ENCODE data around the gene LAMA3. TPM values are rescaled to one million over a fixed set of nuclear protein-coding genes. Genes with fewer than 3 reads are reported as not detected.

LAMA3 gene
- polyA plus RNA-seq, 1 donor from 2014 or later: 3.4 TPM

GRCh38 chr18:23945416-23946079, 256.3 kb downstream of the LAMA3 start:
- Histone ChIP-seq H3K27ac (ENCODE audit: low read length) (no peak overlapping the region), H3K36me3 (ENCODE audit: insufficient read depth, low read length) (no peaks in the 10 kb centered on the region), H3F3A (ENCODE audit: insufficient read depth, low read length, poor library complexity, severe bottlenecking) (no peaks in the 10 kb centered on the region), H3K9me3 (ENCODE audit: low read length) (no peaks in the 10 kb centered on the region), H3K79me2 (replicated peaks; ENCODE audit: insufficient read depth, low read length) (no peaks in the 10 kb centered on the region), H3K27me3 (ENCODE audit: insufficient read depth, low read depth, low read length) (no peaks in the 10 kb centered on the region), H2AFZ (ENCODE audit: low read depth, low read length) (no peak overlapping the region), H3K9me2 (ENCODE audit: insufficient read depth, low read length) (no peaks in the 10 kb centered on the region), H3K4me3 (ENCODE audit: low read length) (no peak overlapping the region), H3K9ac (ENCODE audit: low read length) (no peak overlapping the region), H4K20me1 (ENCODE audit: insufficient read depth) (no peaks in the 10 kb centered on the region), H3K4me2 (ENCODE audit: low read length) (no peak overlapping the region)
- TF ChIP-seq RAD21 (conservative IDR thresholded peaks at IDR 0.05) (no peak), SMC3 (conservative IDR thresholded peaks at IDR 0.05; ENCODE audit: poor library complexity) (no peak), EZH2 (IDR thresholded peaks at IDR 0.05; ENCODE audit: borderline replicate concordance, insufficient read depth, low read length, poor library complexity, severe bottlenecking) (no peak), CTCF (IDR thresholded peaks at IDR 0.05; ENCODE audit: poor library complexity, severe bottlenecking) (no peak), MXI1 (conservative IDR thresholded peaks at IDR 0.05; ENCODE audit: poor library complexity, severe bottlenecking) (no peak), TAF1 (IDR thresholded peaks at IDR 0.05; ENCODE audit: low read depth) (no peak), POLR2AphosphoS5 (IDR thresholded peaks at IDR 0.05) (no peak), EP300 (conservative IDR thresholded peaks at IDR 0.05; ENCODE audit: poor library complexity, severe bottlenecking) (no peak)
- TF ChIP-seq, protein P1, sequence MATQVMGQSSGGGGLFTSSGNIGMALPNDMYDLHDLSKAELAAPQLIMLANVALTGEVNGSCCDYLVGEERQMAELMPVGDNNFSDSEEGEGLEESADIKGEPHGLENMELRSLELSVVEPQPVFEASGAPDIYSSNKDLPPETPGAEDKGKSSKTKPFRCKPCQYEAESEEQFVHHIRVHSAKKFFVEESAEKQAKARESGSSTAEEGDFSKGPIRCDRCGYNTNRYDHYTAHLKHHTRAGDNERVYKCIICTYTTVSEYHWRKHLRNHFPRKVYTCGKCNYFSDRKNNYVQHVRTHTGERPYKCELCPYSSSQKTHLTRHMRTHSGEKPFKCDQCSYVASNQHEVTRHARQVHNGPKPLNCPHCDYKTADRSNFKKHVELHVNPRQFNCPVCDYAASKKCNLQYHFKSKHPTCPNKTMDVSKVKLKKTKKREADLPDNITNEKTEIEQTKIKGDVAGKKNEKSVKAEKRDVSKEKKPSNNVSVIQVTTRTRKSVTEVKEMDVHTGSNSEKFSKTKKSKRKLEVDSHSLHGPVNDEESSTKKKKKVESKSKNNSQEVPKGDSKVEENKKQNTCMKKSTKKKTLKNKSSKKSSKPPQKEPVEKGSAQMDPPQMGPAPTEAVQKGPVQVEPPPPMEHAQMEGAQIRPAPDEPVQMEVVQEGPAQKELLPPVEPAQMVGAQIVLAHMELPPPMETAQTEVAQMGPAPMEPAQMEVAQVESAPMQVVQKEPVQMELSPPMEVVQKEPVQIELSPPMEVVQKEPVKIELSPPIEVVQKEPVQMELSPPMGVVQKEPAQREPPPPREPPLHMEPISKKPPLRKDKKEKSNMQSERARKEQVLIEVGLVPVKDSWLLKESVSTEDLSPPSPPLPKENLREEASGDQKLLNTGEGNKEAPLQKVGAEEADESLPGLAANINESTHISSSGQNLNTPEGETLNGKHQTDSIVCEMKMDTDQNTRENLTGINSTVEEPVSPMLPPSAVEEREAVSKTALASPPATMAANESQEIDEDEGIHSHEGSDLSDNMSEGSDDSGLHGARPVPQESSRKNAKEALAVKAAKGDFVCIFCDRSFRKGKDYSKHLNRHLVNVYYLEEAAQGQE (IDR thresholded peaks at IDR 0.05; ENCODE audit: borderline replicate concordance): no peak

GRCh38 chr18:23949863-23950262, 260.6 kb downstream of the LAMA3 start:
- Histone ChIP-seq H3K36me3 (ENCODE audit: insufficient read depth, low read length) (no peaks in the 10 kb centered on the region), H3K27ac (ENCODE audit: low read length) (no peak overlapping the region), H3K79me2 (replicated peaks; ENCODE audit: insufficient read depth, low read length) (no peaks in the 10 kb centered on the region), H3K4me2 (ENCODE audit: low read length) (no peak overlapping the region), H4K20me1 (ENCODE audit: insufficient read depth) (no peaks in the 10 kb centered on the region), H3F3A (ENCODE audit: insufficient read depth, low read length, poor library complexity, severe bottlenecking) (no peaks in the 10 kb centered on the region), H3K4me3 (ENCODE audit: low read length) (no peak overlapping the region), H3K27me3 (ENCODE audit: insufficient read depth, low read depth, low read length) (no peaks in the 10 kb centered on the region), H3K9ac (ENCODE audit: low read length) (no peak overlapping the region), H3K9me2 (ENCODE audit: insufficient read depth, low read length) (no peaks in the 10 kb centered on the region), H2AFZ (ENCODE audit: low read depth, low read length) (no peak overlapping the region), H3K9me3 (ENCODE audit: low read length) (no peaks in the 10 kb centered on the region)
- TF ChIP-seq POLR2AphosphoS5 (IDR thresholded peaks at IDR 0.05) (no peak), CTCF (IDR thresholded peaks at IDR 0.05; ENCODE audit: poor library complexity, severe bottlenecking) (no peak), SMC3 (conservative IDR thresholded peaks at IDR 0.05; ENCODE audit: poor library complexity) (no peak), EP300 (conservative IDR thresholded peaks at IDR 0.05; ENCODE audit: poor library complexity, severe bottlenecking) (no peak), EZH2 (IDR thresholded peaks at IDR 0.05; ENCODE audit: borderline replicate concordance, insufficient read depth, low read length, poor library complexity, severe bottlenecking) (no peak), TAF1 (IDR thresholded peaks at IDR 0.05; ENCODE audit: low read depth) (no peak), RAD21 (conservative IDR thresholded peaks at IDR 0.05) (no peak), MXI1 (conservative IDR thresholded peaks at IDR 0.05; ENCODE audit: poor library complexity, severe bottlenecking) (no peak)
- TF ChIP-seq, protein P1 (IDR thresholded peaks at IDR 0.05; ENCODE audit: borderline replicate concordance): no peak
